ENCODE results near the gene CSMD2.

DNA sequence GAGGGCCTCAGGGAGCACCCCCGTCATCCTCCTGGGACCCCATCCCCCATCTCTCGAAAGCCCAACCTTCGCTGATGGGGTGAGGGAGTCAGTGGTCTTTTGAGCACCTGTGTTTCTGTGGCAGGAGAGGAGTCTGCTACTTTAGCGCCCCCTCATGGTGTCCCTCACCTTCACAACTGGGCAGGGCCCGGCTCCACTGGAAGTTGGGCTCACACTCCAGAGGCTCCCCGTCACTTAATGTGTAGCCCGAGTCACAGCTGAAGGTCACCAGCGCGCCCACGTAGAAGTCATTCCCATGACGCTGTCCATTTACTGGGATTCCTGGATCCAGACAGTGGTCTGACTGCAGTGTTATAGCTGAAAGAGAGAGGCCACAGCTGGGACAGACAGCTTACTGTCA is 440.7 kb downstream of the CSMD2 start:
- TF ChIP-seq CTCF (conservative IDR thresholded peaks at IDR 0.05; ENCODE audit: low read depth, low read length) (no peak), RCOR1 (IDR thresholded peaks at IDR 0.05; ENCODE audit: insufficient replicate concordance, low read length) (no peak), POLR2A (IDR thresholded peaks at IDR 0.05; ENCODE audit: low read depth, low read length) (no peak), RAD21 (IDR thresholded peaks at IDR 0.05; ENCODE audit: low read length) (no peak), CEBPB (IDR thresholded peaks at IDR 0.05; ENCODE audit: low read depth, low read length) (no peak), MXI1 (IDR thresholded peaks at IDR 0.05; ENCODE audit: borderline replicate concordance, low read depth, low read length) (no peak), MAZ (IDR thresholded peaks at IDR 0.05; ENCODE audit: borderline replicate concordance, low read depth, low read length) (no peak), MAFK (IDR thresholded peaks at IDR 0.05; ENCODE audit: low read depth, low read length) (no peak), FOS (IDR thresholded peaks at IDR 0.05; ENCODE audit: low read depth, low read length) (no peak)
- TF ChIP-seq, protein P1, sequence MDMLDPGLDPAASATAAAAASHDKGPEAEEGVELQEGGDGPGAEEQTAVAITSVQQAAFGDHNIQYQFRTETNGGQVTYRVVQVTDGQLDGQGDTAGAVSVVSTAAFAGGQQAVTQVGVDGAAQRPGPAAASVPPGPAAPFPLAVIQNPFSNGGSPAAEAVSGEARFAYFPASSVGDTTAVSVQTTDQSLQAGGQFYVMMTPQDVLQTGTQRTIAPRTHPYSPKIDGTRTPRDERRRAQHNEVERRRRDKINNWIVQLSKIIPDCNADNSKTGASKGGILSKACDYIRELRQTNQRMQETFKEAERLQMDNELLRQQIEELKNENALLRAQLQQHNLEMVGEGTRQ (IDR thresholded peaks at IDR 0.05; ENCODE audit: low read depth, low read length), result no peak
